HUES64 (cell line): Measurements from ENCODE around the gene OR7C2.

Experiments used
- H3K27ac ChIP-seq: 2 replicates; pipeline ENCODE4 v1.7.0; 2013; ENCODE audit warnings: low read depth, low read length, inconsistent platforms
- H3K27me3 ChIP-seq: 2 replicates; pipeline ENCODE4 v1.6.1; 2013; ENCODE audit warnings: mild to moderate bottlenecking, low read length; ENCODE audit not compliant: insufficient read depth
- H3K36me3 ChIP-seq: 2 replicates; pipeline ENCODE4 v1.6.1; 2013; ENCODE audit warnings: mild to moderate bottlenecking, low read length; ENCODE audit not compliant: insufficient read depth
- H3K4me1 ChIP-seq: 2 replicates; pipeline ENCODE4 v1.6.1; 2013; ENCODE audit warnings: mild to moderate bottlenecking, low read length, moderate library complexity; ENCODE audit not compliant: insufficient read depth
- H3K4me3 ChIP-seq: 2 replicates; pipeline ENCODE4 v1.5.1; 2013; ENCODE audit warnings: mild to moderate bottlenecking, low read length, moderate library complexity
- H3K9ac ChIP-seq: 2 replicates; pipeline ENCODE4 v1.6.1; 2013; ENCODE audit warnings: mild to moderate bottlenecking, low read depth, low read length
- H3K9me3 ChIP-seq: 2 replicates; pipeline ENCODE4 v1.6.1; 2013; ENCODE audit warnings: low read depth, low read length; ENCODE audit not compliant: insufficient read depth
- WGBS: fragments of 150-250, 120-280 bp; methylation state at CpG from one replicate; pipeline ENCODE4 v1.1.7; 2013; ENCODE audit warnings: missing lambda C conversion rate; 5-methylcytosine and 5-hydroxymethylcytosine counted together

The OR7C2 gene

DNA sequence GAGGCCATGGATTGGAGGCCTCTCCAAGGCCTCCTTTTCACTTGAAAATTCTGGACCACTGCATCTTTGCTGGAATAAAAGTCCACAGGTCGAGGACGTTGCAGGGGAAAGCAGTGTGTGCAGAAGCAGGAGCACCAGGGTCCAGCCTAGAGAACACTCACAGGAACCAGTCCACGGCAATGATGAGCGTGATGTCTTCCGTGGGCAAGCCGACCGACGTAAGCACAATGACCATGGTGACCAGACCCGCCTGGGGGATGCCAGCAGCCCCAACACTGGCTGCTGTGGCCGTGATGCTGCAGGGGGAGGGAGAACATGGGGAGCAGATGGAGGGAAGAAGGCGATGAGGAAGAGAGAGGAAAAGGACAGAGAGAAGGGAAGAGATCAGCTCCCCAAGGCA, 11.5 kb downstream of the OR7C2 start:
- H3K36me3 ChIP-seq = no peaks in the 10 kb centered on the region
- no peak overlapping the region for H3K9ac ChIP-seq
- H3K27ac ChIP-seq = no peak overlapping the region
- H3K4me1 ChIP-seq = no peaks in the 10 kb centered on the region
- peaks cover 67% of the 10 kb centered on the region for H3K9me3 ChIP-seq
- 85% methylated on average over 10 of the region's 11 CpGs for WGBS
- no peak overlapping the region for H3K4me3 ChIP-seq
- no peaks in the 10 kb centered on the region for H3K27me3 ChIP-seq

DNA sequence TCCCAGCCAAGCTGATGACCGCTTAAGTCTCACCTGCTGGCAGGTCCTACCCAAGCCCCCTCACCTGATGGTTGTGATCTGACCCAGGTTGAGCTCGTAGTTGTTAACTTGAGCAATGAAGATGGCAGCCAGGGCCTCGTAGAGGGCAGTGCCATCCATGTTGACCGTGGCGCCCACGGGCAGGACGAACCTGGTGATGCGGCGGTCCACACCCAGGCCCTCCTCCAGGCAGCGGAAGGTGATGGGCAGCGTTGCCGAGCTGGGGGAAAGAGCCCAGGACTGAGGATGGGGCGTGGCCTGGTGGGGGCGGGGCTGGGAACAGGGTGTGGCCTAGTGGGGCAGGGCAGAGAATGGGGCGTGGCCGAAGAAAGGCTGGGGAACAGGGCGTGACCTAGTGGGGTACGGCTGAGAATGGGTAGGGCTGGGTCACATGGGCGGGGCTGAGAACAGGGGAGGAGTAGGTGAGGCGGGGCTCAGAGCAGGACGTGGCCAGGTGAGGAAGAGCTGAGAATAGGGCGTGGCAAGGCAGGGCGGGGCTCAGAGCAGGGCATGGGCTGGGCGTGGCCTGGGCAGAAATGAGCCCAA, 12.9 kb downstream of the OR7C2 start:
- Histone ChIP-seq H3K9me3 (peaks cover 73% of the 10 kb centered on the region), H3K27me3 (no peaks in the 10 kb centered on the region), H3K9ac (no peak overlapping the region), H3K4me3 (no peak overlapping the region), H3K36me3 (no peaks in the 10 kb centered on the region), H3K27ac (no peak overlapping the region), H3K4me1 (no peaks in the 10 kb centered on the region)
- 84% methylated on average over 24 of the region's 24 CpGs for WGBS

DNA sequence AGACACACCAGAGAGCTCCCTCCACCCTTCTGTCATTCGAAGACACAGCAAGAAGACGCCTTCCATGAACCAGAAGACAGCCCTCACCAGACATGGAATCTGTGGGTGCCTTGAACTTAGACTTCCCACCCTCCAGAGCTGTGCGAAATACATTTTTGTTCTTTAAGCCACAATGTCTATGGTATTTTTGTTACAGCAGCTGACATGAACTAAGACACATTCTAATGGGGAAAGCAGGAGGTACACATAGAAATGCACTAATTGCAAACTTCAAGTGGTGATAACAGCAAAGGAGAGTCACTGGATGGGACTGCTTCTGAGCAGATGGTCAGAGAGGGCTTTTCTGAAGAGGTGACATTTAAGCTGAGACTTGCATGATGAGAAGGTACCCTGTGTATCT, 16.2 kb downstream of the OR7C2 start:
- no peak overlapping the region for H3K4me3 ChIP-seq
- no peaks in the 10 kb centered on the region for H3K4me1 ChIP-seq
- H3K27me3 ChIP-seq = no peaks in the 10 kb centered on the region
- H3K9ac ChIP-seq = no peak overlapping the region
- H3K36me3 ChIP-seq = peaks cover 10% of the 10 kb centered on the region
- H3K9me3 ChIP-seq = peaks cover 91% of the 10 kb centered on the region
- no peak overlapping the region for H3K27ac ChIP-seq
- WGBS = 64% methylated on average over 3 of the region's 3 CpGs

DNA sequence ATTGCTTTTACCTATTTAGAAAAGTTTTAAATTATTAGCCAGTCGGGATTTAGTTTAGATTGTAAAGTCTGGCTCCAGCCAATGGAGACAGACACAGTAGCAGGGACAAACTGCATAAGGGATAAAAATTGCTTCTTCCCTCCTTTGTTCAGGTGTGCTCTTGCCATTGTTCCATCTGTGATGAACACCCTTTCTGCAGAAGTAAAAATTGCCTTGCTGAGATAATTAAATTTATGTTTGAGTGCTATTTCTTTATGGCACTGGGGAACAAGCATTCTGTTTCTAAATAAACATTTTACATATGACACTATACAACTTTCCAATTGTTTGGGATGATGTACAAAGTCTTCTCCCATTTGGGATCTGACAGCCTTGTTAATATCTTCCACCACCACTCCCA, 18.0 kb downstream of the OR7C2 start:
- H3K4me3 ChIP-seq = no peak overlapping the region
- H3K9me3 ChIP-seq = peaks cover 89% of the 10 kb centered on the region
- 38% methylated on average over 1 of the region's 1 CpG for WGBS
- no peak overlapping the region for H3K9ac ChIP-seq
- H3K4me1 ChIP-seq = no peaks in the 10 kb centered on the region
- no peak overlapping the region for H3K27ac ChIP-seq
- H3K36me3 ChIP-seq = peaks cover 10% of the 10 kb centered on the region
- H3K27me3 ChIP-seq = no peaks in the 10 kb centered on the region

DNA sequence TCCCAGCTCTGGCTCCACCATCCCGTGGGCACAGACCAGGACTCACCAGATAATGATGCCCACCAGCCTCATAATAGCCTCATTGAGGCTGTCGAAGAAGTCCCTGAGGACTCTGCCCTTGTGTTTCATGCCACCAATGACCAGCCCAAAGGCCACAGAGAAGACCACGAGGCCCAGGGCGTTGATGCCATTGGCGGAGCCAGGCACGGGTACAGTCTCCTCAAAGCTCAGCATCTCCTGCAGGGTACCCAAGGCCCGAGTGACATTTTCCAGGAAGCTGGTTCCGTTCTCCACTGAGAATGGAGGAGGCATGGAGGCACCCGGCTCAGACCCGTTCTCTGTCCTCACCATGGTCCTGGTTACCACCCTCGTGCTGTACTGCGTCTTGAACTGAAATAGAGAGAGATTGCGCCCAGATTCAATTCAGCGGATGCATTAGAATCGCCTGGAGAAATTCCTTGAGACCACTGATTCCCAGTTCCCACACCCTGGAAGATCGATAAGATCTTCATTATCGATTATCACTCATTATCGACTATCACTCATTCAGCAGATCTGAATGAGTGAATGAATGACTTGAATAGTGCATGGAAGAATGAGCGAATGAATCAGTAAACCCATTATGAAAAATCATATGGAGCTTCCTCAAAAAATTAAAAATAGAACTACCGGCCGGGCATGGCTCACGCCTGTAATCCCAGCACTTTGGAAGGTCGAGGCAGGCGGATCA, 20.8 kb downstream of the OR7C2 start:
- Histone ChIP-seq H3K4me3 (no peak overlapping the region), H3K9ac (no peak overlapping the region), H3K36me3 (peaks cover 10% of the 10 kb centered on the region), H3K9me3 (peaks cover 75% of the 10 kb centered on the region), H3K27ac (no peak overlapping the region), H3K4me1 (no peaks in the 10 kb centered on the region), H3K27me3 (no peaks in the 10 kb centered on the region)
- 88% methylated on average over 22 of the region's 24 CpGs for WGBS

DNA sequence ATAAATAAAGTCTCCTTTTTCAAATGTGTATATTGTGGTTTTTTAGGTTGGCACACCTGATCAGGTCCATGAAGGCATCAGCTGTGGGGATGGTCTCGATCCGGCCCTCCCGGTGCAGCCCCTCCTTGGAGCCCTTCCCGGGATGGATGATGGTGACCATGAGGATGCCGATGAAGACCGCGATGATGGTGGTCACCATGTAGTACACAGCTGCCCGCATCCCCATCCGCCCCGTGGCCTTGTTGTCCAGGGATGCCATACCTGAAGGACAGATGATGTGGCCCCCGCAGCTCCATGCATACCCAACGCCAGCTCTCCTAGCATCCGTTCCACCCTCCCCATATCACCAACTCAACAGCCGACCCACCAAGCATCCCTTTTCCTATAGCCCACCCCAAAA, 27.0 kb downstream of the OR7C2 start:
- 89% methylated on average over 14 of the region's 14 CpGs for WGBS
- Histone ChIP-seq H3K36me3 (no peaks in the 10 kb centered on the region), H3K9ac (no peak overlapping the region), H3K27ac (no peak overlapping the region), H3K4me1 (no peaks in the 10 kb centered on the region), H3K27me3 (no peaks in the 10 kb centered on the region), H3K9me3 (peaks cover 56% of the 10 kb centered on the region), H3K4me3 (no peak overlapping the region)

DNA sequence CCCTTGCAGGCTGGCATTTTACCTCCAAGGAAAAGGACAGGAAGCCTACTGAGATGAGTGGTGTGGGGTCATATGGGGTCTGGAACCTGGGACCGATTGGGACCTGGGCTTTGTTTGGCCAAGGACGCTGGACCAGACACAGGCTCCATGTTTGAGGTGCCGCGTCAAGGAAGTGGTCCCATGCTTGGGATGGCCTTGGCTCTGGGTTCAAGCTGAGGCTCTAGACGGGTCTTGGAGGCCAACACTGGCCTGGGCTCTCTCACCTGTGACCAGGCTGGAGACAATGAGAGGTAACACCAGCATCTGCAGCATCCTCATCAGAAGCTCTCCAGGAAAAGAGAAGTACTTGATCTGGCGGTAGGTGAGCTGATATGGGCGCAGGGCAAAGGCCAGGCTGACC, 30.2 kb downstream of the OR7C2 start:
- Histone ChIP-seq H3K9me3 (peaks cover 44% of the 10 kb centered on the region), H3K9ac (no peak overlapping the region), H3K4me1 (no peaks in the 10 kb centered on the region), H3K36me3 (no peaks in the 10 kb centered on the region), H3K4me3 (no peak overlapping the region), H3K27ac (no peak overlapping the region), H3K27me3 (no peaks in the 10 kb centered on the region)
- WGBS = 72% methylated on average over 7 of the region's 7 CpGs

DNA sequence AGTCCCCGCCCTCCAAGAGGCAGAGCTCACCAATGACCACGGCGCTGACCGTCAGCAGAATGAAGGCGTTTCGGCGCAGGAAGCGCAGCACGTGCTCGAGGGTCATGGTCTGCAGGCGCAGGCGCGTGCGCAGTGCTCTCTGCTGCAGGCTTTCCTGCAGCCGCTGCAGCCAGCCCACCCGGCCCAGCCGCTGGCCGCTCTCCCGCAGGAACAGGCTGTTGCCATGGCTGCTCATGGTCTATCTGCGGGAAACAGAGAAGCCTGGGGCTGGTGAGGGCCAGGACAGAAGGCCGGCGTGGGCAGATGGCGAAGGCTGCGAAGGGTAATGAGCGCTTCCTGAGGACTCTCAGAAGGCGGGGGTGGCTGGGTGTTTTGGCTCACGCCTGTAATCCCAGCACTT, 31.4 kb downstream of the OR7C2 start:
- no peaks in the 10 kb centered on the region for H3K36me3 ChIP-seq
- H3K9ac ChIP-seq = no peak overlapping the region
- no peak overlapping the region for H3K4me3 ChIP-seq
- 91% methylated on average over 27 of the region's 27 CpGs for WGBS
- H3K4me1 ChIP-seq = no peaks in the 10 kb centered on the region
- H3K9me3 ChIP-seq = peaks cover 37% of the 10 kb centered on the region
- H3K27me3 ChIP-seq = peaks cover 1% of the 10 kb centered on the region
- H3K27ac ChIP-seq = no peak overlapping the region

DNA sequence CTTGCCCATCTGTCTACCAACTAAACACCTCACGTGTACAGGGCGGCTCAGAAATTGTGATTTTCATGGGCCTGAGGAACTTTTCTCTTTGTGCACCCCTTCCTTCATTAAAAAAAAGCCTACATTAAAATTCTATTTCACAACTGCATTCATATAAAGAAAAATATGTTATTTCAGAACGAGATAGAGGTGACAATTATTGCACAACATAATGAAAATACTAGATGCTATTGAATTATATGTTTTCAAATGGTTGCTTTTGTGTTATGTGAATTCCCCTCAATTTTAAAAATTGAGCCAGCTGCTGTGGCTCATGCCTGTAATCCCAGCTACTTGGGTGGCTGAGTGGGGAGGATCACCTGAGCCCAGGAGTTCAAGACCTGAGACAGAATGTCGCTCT, 33.2 kb downstream of the OR7C2 start:
- H3K27ac ChIP-seq = no peak overlapping the region
- WGBS = 73% methylated on average over 3 of the region's 4 CpGs
- no peak overlapping the region for H3K4me3 ChIP-seq
- H3K36me3 ChIP-seq = no peaks in the 10 kb centered on the region
- no peak overlapping the region for H3K9ac ChIP-seq
- peaks cover 19% of the 10 kb centered on the region for H3K27me3 ChIP-seq
- peaks cover 28% of the 10 kb centered on the region for H3K9me3 ChIP-seq
- no peaks in the 10 kb centered on the region for H3K4me1 ChIP-seq

DNA sequence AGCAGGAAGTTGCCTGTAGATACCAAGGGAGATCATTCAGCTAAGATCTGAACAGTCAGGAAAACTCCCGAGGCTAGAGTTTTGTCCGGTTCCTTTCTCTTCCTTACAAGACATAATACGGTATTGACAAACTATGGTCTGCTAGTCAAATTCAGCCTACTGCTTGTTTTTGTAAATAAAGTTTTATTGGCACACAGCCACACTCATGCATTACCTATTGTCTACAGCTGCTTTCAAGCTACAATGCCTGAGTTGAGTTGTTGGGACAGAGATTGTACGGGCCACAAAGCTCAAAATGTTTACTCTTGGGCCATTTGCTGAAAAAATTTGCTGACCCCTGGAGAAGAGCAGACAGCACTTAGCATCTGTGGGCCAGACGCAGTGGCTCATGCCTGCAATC, 35.8 kb downstream of the OR7C2 start:
- Histone ChIP-seq H3K9ac (no peak overlapping the region), H3K4me1 (no peaks in the 10 kb centered on the region), H3K9me3 (peaks cover 10% of the 10 kb centered on the region; the same call in 1 of the 2 replicates), H3K4me3 (no peak overlapping the region), H3K27me3 (peaks cover 38% of the 10 kb centered on the region), H3K27ac (no peak overlapping the region), H3K36me3 (no peaks in the 10 kb centered on the region)
- 76% methylated on average over 5 of the region's 5 CpGs for WGBS

DNA sequence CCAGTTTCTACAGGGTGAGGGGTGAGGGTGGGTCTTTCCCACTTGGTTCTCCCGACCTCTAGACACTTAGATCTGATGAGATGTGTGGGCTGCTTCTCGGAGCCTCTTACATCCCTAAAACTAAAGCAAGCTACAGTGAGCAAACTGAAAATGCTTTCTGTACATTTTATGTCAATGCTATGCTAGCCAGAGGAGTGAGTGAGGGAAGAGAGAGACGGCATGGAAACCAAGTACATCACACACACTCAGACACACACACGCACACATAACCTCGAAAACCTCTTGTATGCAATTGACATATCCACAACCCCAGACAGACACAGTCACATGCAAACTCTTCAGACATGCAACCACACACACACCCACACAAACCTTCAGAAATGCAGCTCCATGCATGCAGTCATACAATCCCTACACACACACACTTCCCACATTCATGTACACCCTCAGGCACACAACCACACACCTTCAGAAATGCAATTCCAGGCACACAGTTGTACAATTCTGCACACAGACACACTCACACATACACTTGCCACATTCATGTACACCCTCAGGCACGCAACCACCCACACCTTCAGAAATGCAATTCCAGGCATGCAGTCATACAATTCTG, 37.0 kb downstream of the OR7C2 start:
- Histone ChIP-seq H3K9ac (no peak overlapping the region), H3K9me3 (peaks cover 11% of the 10 kb centered on the region; the same call in 1 of the 2 replicates), H3K27me3 (peaks cover 38% of the 10 kb centered on the region), H3K27ac (no peak overlapping the region), H3K4me3 (0 out of 2 replicates have a peak overlapping the region, but pooled peaks have one; percentile 59), H3K4me1 (no peaks in the 10 kb centered on the region), H3K36me3 (no peaks in the 10 kb centered on the region)
- 86% methylated on average over 5 of the region's 6 CpGs for WGBS
